Natural killer cell (primary cell): ENCODE data around the gene DOLPP1. TPM values are rescaled to one million over a fixed set of nuclear protein-coding genes. Genes with fewer than 3 reads are reported as not detected.

Experiments used
- ATAC-seq, 3 donors: fragments of 150-1000 bp in 2 of 3; fragments of 200-7000 bp in 1 of 3; cut with Tn5 transposase; 1 replicate in 1 of 3; 2 replicates in 2 of 3; pipeline ENCODE4 v1.10.0; 2021; ENCODE audit warnings: mild to moderate bottlenecking in 2 of 3, moderate library complexity in 2 of 3
- DNase-seq, 2 donors: peaks; one replicate each; pipeline versions ENCODE4 v3.0.0 to v3.0.0-alpha.2; 2013 to 2021; ENCODE audit warnings: mixed read lengths in 1 of 2
- H3K27ac ChIP-seq: one replicate; pipeline ENCODE4 v1.5.1; 2013; ENCODE audit warnings: mild to moderate bottlenecking, low read length
- H3K27me3 ChIP-seq: one replicate; pipeline ENCODE4 v1.6.1; 2013; ENCODE audit warnings: low read length; ENCODE audit not compliant: control insufficient read depth, insufficient read depth
- H3K36me3 ChIP-seq: one replicate; pipeline ENCODE4 v1.6.1; 2013; ENCODE audit warnings: low read length; ENCODE audit not compliant: control insufficient read depth, insufficient read depth
- H3K4me1 ChIP-seq: one replicate; pipeline ENCODE4 v1.6.1; 2013; ENCODE audit warnings: low read length; ENCODE audit not compliant: control insufficient read depth, insufficient read depth
- H3K4me3 ChIP-seq: one replicate; pipeline ENCODE4 v1.5.1; 2013; ENCODE audit warnings: low read length
- H3K9me3 ChIP-seq: one replicate; pipeline ENCODE4 v1.6.1; 2013; ENCODE audit warnings: low read length; ENCODE audit not compliant: control insufficient read depth, insufficient read depth
- H3K27ac Mint-ChIP-seq, 2 donors: one replicate each; pipeline ENCODE4 v1.8.0; 2022; ENCODE audit warnings: mild to moderate bottlenecking in 2 of 2, mixed read lengths in 2 of 2, moderate library complexity in 1 of 2
- H3K27me3 Mint-ChIP-seq, 2 donors: one replicate each; pipeline ENCODE4 v1.8.0; 2022; ENCODE audit warnings: low read depth in 2 of 2, mixed read lengths in 2 of 2
- H3K36me3 Mint-ChIP-seq: one replicate; pipeline ENCODE4 v1.8.0; 2022; ENCODE audit warnings: mixed read lengths
- H3K4me1 Mint-ChIP-seq, 2 donors: one replicate each; pipeline ENCODE4 v1.8.0; 2022; ENCODE audit warnings: mixed read lengths in 2 of 2
- H3K4me3 Mint-ChIP-seq: one replicate; pipeline ENCODE4 v1.8.0; 2022; ENCODE audit warnings: mild to moderate bottlenecking, moderate library complexity, mixed read lengths
- H3K9me3 Mint-ChIP-seq, 2 donors: one replicate each; pipeline ENCODE4 v1.8.0; 2022; ENCODE audit warnings: mixed read lengths in 2 of 2
- WGBS: methylation state at CpG from one replicate; pipeline ENCODE4 v1.1.7; 2013; ENCODE audit warnings: missing lambda C conversion rate; ENCODE audit not compliant: insufficient coverage; 5-methylcytosine and 5-hydroxymethylcytosine counted together
- intact Hi-C: fragments of 100-400 bp; cut with micrococcal nuclease; formaldehyde crosslinking; loops from one replicate; pipeline ENCODE4 v1.14.2; 2022
- total RNA-seq, 4 donors: library from RNA; stranded (reverse); fragments of 120-200 nt in 1 of 4; gene quantifications; one replicate each; pipeline versions ENCODE4 v1.2.3 to v1.2.4, GENCODE V29; 2013 to 2022
- TF ChIP-seq, protein P1 (sequence below): fragments of 200-600 bp; IDR thresholded peaks from one replicate; pipeline ENCODE4 v1.8.0; 2022; ENCODE audit warnings: antibody characterized with exemption

DOLPP1 gene
- total RNA-seq, 3 donors from 2014 or later (not counting 1 experiment from before 2014, with no cell fraction given): 7.5 to 11.6 (median 7.8) TPM

GRCh38 chr9:129063061-129063460 is 17.9 kb upstream of the DOLPP1 start:
- 95% methylated on average over 9 of the region's 9 CpGs for WGBS
- no peaks in the 10 kb centered on the region for H3K36me3 Mint-ChIP-seq
- peaks cover 2 to 3% of the 10 kb centered on the region in 2 donors for H3K4me1 Mint-ChIP-seq
- DNase-seq (no peak), ATAC-seq (no peak)
- H3K9me3 ChIP-seq: no peaks in the 10 kb centered on the region
- no peaks in the 10 kb centered on the region for H3K27me3 Mint-ChIP-seq
- no peak overlapping the region for H3K4me3 Mint-ChIP-seq
- H3K4me1 ChIP-seq: peaks cover 12% of the 10 kb centered on the region
- H3K27me3 ChIP-seq: no peaks in the 10 kb centered on the region
- H3K36me3 ChIP-seq: peaks cover 47% of the 10 kb centered on the region
- TF ChIP-seq, protein P1, sequence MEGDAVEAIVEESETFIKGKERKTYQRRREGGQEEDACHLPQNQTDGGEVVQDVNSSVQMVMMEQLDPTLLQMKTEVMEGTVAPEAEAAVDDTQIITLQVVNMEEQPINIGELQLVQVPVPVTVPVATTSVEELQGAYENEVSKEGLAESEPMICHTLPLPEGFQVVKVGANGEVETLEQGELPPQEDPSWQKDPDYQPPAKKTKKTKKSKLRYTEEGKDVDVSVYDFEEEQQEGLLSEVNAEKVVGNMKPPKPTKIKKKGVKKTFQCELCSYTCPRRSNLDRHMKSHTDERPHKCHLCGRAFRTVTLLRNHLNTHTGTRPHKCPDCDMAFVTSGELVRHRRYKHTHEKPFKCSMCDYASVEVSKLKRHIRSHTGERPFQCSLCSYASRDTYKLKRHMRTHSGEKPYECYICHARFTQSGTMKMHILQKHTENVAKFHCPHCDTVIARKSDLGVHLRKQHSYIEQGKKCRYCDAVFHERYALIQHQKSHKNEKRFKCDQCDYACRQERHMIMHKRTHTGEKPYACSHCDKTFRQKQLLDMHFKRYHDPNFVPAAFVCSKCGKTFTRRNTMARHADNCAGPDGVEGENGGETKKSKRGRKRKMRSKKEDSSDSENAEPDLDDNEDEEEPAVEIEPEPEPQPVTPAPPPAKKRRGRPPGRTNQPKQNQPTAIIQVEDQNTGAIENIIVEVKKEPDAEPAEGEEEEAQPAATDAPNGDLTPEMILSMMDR: no peak
- H3K27ac Mint-ChIP-seq: no peak overlapping the region
- H3K9me3 Mint-ChIP-seq: no peaks in the 10 kb centered on the region
- no peak overlapping the region for H3K27ac ChIP-seq
- no peak overlapping the region for H3K4me3 ChIP-seq
- intact Hi-C loops: no loop called here

DNA sequence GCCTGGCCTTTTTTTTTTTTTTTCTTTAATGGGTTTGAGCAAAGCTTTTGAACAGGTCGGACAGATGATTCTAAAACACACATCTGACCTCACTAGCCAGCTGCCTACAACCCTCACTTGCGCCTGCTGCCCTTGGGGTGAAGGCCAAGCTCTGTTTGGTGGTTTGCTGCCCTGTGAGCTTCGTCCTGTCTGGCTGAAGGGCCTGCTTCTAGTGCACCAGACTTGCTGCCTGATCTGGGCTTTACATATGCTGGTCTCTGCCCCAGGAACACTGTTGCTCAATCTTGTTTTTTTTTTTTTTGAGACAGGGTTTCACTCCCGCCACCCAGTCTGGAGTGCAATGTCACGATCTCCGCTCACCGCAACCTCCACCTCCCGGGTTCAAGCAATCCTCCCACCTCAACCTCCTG is 16.4 kb upstream of the DOLPP1 start:
- no peaks in the 10 kb centered on the region for H3K27me3 Mint-ChIP-seq
- H3K4me3 ChIP-seq: no peak overlapping the region
- no peak overlapping the region for H3K27ac Mint-ChIP-seq
- H3K27me3 ChIP-seq: no peaks in the 10 kb centered on the region
- H3K4me1 Mint-ChIP-seq: peaks cover 14 to 15% of the 10 kb centered on the region in 2 donors
- no peak overlapping the region for H3K27ac ChIP-seq
- H3K9me3 Mint-ChIP-seq: no peaks in the 10 kb centered on the region
- TF ChIP-seq, protein P1: no peak
- H3K9me3 ChIP-seq: no peaks in the 10 kb centered on the region
- DNase-seq: no peak
- ATAC-seq: no peak
- no peak overlapping the region for H3K4me3 Mint-ChIP-seq
- peaks cover 18% of the 10 kb centered on the region for H3K4me1 ChIP-seq
- H3K36me3 ChIP-seq: peaks cover 39% of the 10 kb centered on the region
- intact Hi-C loops: no loop called here
- no peaks in the 10 kb centered on the region for H3K36me3 Mint-ChIP-seq
- 96% methylated on average over 7 of the region's 8 CpGs for WGBS

- Histone ChIP-seq H3K9me3 (no peaks in the 10 kb centered on the region), H3K36me3 (peaks cover 22% of the 10 kb centered on the region), H3K27me3 (no peaks in the 10 kb centered on the region), H3K27ac (peak overlapping the region; percentile 74), H3K4me3 (no peak overlapping the region), H3K4me1 (peaks cover 45% of the 10 kb centered on the region)
- no peaks in the 10 kb centered on the region for H3K9me3 Mint-ChIP-seq
- peaks cover 17 to 25% of the 10 kb centered on the region in 2 donors for H3K4me1 Mint-ChIP-seq
- no peaks in the 10 kb centered on the region for H3K27me3 Mint-ChIP-seq
- H3K27ac Mint-ChIP-seq: peak overlapping the region; percentile 87 to 94
- WGBS: 92% methylated on average over 19 of the region's 19 CpGs
- H3K4me3 Mint-ChIP-seq: no peak overlapping the region
- TF ChIP-seq, protein P1: no peak
- DNase-seq: no peak
- H3K36me3 Mint-ChIP-seq: no peaks in the 10 kb centered on the region
- intact Hi-C loops: no loop called here
- no peak for ATAC-seq
Observed at GRCh38 chr9:129068110-129068509, 12.8 kb upstream of the DOLPP1 start.
